Hematopoietic multipotent progenitor cell (in vitro differentiated cells): ENCODE results near the gene IGFBP4. TPM values are rescaled to one million over a fixed set of nuclear protein-coding genes. Genes with fewer than 3 reads are reported as not detected.

Experiments
- DNase-seq, 3 donors: peaks; one replicate each; pipeline ENCODE4 v3.0.0-alpha.2; 2011 to 2015; ENCODE audit warnings: low read depth in 2 of 3, low spot score in 2 of 3
- total RNA-seq: library from RNA; depleted of rRNA; stranded (reverse); fragments of >200 nt; gene quantifications from one replicate; pipeline ENCODE4 v1.2.3, GENCODE V29; 2012

The IGFBP4 gene
- total RNA-seq, 1 donor = 1.3 TPM

GRCh38 chr17:40430272-40431230, 12.7 kb upstream of the IGFBP4 start:
- DNase-seq = no peak

GRCh38 chr17:40431231-40431602, 12.0 kb upstream of the IGFBP4 start:
- DNase-seq = no peak

GRCh38 chr17:40432864-40433528, 10.3 kb upstream of the IGFBP4 start:
- no peak for DNase-seq

GRCh38 chr17:40433551-40434415, 9.5 kb upstream of the IGFBP4 start:
- peak in 1 of 3 donors; percentile 32 for DNase-seq

GRCh38 chr17:40436636-40437035, 6.6 kb upstream of the IGFBP4 start:
- no peak for DNase-seq

DNA sequence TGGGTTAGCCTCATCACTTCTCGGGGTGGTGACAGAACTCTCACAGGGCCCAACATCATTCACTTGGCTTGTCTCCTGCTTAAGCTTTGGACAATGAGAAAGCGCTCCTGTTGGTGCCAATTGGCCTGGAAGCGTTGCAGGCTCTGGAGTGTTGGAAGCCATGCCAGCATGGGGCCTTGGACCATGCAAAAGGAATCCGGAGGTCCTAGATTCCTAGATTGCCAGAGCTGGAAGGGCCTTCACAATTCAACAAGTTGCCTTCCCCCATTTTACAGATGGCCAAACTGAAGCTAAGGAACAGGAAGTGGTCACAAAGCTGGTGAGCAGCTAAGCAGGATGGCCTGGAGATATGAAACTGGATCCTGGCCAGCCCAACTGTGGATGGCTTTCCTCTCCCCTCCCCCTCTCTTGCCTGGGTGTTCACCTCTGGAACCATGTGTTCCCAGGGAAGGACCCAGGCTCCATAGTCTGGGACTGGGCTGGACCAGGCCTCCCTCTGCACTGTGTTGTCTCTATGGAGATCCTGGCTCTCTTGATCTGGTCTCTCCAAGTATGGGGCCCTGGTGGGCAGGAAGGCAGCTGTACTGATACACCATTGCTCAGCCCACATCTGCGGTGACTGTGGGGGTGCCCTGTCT, 6.0 kb upstream of the IGFBP4 start:
- peak in 1 of 3 donors; percentile 63 for DNase-seq

GRCh38 chr17:40440166-40440565, 3.1 kb upstream of the IGFBP4 start:
- DNase-seq = no peak

DNA sequence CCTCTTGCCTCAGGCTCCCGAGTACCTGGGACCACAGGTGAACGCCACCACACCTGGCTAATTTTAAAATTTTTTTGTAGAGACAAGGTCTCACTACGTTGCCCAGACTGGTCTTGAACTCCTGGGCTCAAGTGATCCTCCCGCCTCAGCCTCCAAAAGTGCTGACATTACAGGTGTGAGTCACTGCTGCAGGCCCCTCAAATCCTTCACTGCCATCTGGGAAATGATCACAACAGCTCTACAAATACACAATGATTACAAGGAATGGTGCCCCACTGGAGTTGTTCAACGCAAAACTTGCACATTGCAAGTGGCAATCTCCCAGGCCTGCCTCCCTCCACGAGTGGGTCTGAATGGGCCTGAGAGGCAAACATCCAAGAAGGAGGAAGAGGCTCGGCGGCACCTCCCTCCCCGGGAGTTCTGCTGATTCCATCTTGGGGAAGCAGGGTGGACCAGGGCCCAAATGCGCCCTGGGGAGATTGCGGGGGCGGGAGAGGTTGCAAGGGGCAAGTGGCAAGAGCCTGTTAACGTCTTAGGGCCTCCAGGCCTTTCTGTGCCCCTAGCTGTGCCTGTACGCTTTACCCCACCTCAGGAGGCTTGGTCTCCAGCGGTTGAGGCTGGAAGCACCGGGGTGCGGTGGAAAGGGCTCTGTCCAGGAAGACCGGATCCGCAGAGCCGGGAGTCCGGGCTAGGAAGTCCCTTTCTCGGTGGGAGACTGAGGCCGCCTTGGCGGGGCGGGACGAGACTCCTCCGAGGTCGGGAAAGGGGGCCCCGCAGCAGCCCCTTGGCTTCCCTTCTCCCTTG, 656 bp upstream of the IGFBP4 start:
- DNase-seq = no peak

DNA sequence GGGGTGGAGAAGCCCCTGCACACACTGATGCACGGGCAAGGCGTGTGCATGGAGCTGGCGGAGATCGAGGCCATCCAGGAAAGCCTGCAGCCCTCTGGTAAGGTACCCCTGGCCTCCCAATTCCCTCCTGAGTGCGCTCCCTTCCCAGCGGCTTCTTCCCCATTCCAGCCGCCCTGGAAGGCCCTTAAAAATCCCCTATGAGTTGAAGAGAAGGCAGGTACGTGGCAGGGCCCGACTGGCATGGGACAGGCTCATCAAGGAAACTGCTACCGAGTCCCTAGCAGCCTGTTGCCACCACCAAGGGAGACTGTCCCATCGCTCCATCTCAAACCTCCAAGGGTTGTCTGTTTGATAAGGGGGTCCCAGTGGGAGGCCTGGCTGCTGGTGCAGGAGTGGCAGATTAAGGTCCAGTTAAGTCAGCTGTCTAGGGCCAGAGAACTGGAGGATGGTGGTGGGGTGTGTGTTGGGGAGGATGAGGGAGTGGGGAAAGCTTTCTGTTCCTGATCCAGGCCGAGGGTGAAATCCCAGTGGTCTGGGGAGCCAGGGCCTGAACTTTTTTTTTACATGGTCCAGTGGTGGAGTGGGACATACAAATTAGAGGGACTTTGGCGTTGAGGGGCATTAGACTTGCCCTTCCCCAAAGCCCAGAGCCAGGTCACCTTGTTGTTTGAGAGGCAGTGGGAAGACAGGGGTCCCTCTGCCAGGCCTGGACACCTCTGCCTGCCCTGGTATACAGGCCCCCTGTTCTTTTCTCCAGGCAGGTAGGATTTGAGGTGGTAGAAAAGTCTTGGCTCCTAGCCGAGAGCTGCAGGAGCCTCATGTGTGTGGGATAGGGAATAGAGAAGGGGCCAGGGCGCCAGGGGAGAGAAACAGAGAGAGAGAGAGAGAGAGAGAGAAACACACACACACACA, 994 bp downstream of the IGFBP4 start:
- DNase-seq = no peak

DNA sequence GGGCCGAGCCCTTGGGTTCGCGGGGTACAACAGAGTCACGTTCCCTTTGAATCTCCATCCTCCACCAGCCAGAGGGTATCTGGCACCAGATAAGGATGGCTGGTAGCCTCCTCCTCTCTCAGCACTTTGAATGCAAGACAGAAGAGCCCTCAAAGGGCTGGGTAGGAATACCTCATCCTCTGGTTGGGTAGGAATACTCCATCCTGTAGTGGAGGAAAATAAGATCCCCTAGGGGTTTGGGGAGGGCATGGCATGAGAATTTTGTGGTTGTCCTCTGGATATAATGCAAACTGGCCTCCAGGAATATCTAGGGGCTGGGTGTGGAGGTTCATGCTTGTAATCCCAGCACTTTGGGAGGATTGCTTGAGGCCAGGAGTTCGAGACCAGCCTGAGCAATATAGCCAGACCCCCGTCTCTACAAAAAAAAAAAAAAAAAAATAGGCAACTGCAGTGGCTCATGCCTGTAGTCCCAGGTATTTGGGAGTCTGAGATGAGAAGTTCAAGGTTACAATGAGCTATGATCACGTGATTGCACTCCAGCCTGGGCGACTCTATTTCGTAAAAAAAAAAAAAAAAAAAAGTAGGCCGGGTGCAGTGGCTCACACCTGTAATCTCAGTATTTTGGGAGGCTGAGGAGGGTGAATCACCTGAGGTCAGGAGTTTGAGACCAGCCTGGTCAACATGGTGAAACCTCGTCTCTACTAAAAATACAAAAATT, 2.7 kb downstream of the IGFBP4 start:
- no peak for DNase-seq

- DNase-seq = no peak
Observed at GRCh38 chr17:40447148-40447644, 3.9 kb downstream of the IGFBP4 start.

DNA sequence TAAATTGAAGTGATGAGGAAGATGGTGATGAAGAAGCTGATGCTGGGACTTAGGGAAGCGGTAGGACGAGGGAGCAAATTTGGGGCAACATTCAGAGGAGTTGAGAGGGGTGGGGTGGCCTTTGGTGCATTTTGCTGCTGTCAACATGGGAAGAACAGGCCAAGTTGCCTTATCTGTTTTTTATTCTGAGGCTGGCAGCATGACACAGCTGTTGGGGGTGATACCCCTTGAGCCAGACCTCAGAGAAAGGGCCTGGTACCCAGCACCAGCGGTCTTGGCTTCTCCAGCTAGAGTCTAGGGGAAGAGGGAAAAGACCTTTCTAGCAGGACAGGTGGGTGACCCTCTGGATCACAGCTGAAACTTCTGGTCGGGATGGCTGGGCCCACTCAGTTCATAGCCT, 4.6 kb downstream of the IGFBP4 start:
- DNase-seq = peak in 1 of 3 donors; percentile 31

DNA sequence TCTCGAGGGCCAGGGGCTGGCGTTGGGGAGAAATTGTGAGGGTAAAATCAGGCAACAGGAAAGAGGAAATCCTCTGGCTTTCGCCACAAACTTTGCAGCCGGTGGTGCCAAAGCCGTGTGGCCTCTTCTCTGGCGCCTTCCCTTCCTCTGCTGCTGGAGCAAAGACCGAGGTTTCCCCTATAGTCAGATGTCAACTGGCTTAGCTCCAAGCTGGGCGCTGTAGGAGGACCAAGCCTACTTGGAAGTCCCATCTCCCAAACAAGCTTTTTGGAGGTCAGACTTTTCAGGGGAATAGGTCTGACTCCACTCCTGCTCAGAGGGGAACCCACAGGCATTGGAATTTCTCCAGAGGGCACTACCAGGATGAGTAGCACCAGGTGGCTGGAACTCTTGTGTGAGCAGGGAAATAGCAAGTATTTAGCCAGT, 5.0 kb downstream of the IGFBP4 start:
- peak in 1 of 3 donors; percentile 37 for DNase-seq

DNA sequence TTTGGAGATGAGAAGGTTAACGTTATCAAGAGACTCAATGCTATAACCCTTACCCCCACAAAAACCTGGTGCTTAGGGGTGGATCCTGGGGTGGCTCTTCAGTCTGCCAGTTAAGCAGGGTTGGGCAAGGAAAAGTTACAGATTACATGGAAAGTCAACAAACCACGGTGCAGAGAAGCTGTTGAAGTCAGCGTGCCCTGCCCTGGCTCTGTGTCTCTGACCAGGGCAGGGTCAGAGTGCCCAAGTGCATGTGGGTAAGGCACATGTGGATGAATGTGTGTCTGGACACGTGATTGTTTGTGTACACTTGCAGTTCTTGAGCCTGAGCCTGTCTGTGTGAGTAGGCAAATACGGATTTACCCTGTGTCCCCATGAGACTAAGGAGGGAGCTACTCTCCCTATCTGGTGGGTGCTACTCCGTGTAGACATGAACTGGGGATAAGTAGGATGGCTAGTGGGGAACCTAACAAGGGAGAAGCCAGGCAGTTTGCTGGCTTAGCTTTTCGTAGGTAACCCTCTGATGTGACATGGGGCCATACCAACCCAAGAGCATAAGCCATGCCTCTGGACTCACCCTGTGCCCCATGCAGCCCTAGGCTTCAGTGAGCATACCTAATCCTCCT, 5.5 kb downstream of the IGFBP4 start:
- DNase-seq = no peak

- DNase-seq = peak in 1 of 3 donors; percentile 52
Observed at GRCh38 chr17:40450175-40450574, 6.9 kb downstream of the IGFBP4 start.

DNA sequence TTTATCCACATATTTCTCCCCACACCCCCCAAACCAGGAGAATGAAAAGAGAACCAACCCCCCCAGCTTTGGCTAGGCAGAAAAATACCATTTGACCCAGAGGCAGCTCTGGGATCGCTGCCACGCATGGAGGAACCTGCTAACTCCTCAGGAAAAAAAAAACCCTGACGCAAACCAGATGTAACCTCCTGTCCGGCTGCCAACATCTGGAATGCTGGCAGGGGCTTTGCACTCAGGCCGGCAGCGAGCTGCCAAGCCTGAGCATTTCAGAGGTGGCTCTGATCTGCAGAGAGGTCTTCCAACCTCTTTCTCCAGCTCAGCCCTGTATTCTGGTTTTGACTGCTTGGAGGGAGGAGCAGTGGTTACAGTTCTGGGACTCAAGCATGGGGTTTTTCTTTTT, 8.2 kb downstream of the IGFBP4 start:
- no peak for DNase-seq

DNA sequence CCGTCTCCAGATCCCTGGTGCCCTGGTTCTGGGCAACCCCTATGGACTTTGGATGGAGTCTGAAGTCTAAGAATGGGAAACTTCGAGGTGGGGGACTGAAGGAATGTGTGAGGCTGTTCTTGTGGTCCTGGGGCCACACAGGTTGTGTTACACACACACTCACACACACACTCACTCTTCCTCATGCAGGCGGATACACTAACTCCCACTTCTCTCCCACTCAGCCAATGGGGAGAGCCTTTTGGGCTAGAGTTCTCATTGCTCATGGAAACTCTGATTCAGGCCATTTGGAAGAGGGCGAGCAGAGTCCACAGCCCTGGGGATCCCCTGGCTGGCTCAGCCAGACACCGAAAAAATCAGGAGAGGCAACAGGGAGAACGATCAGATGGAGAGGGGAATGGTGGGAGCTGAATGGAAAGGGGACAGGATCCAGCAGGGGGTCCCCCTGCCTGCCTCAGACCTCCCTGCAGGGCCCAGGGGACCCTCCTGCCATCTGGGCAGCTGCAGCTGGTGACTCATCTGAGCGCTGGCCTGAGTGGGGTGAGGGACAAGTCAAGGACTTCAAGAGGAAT, 9.1 kb downstream of the IGFBP4 start:
- no peak for DNase-seq
